K562 (cell line): ENCODE results near the gene KLHL8. TPM values are rescaled to one million over a fixed set of nuclear protein-coding genes. Genes with fewer than 3 reads are reported as not detected.
A peak's percentile ranks its signal among the peaks of the same experiment; 100 is the strongest.

Experiments
- CTCF ChIP-seq, 3 experiments: IDR thresholded peaks in 2 of 3; conservative IDR thresholded peaks in 1 of 3; 2 replicates each; pipeline ENCODE4 v1.5.1; 2011 to 2012; ENCODE audit warnings: low read length in 3 of 3, mild to moderate bottlenecking in 3 of 3, control low read depth in 2 of 3, improper control_type of control experiment in 1 of 3, inconsistent platforms in 1 of 3, low read depth in 1 of 3, mixed read lengths in 1 of 3, moderate library complexity in 1 of 3; ENCODE audit not compliant: insufficient read depth in 2 of 3
- FOXM1 ChIP-seq, 2 experiments: fragments of 450-650 bp in 1 of 2; sonication (generic) in 1 of 2; formaldehyde crosslinking in 1 of 2; IDR thresholded peaks; 2 replicates each; pipeline versions ENCODE4 v1.6.1 to v1.9.0; 2017 to 2022; ENCODE audit warnings: low read depth in 2 of 2, mild to moderate bottlenecking in 2 of 2, missing genetic modification reagents in 1 of 2, moderate library complexity in 1 of 2
- KLF6 ChIP-seq: fragments of 250-450 bp; sonication (Bioruptor Pico); IDR thresholded peaks from 2 replicates; pipeline ENCODE4 v1.4.0; 2020; ENCODE audit warnings: mild to moderate bottlenecking, moderate library complexity, borderline replicate concordance
- NFYB ChIP-seq: IDR thresholded peaks from 2 replicates; pipeline ENCODE4 v1.6.1; 2011; ENCODE audit warnings: mild to moderate bottlenecking, moderate library complexity; ENCODE audit not compliant: insufficient read length; ENCODE audit errors: extremely low read depth
- NR2C1 ChIP-seq, 2 experiments: fragments of 450-650 bp; IDR thresholded peaks; 2 replicates each; pipeline ENCODE4 v1.6.1; 2017; ENCODE audit warnings: mild to moderate bottlenecking in 2 of 2, antibody characterized with exemption in 1 of 2, inconsistent platforms in 1 of 2, missing compliant biosample characterization in 1 of 2, missing genetic modification characterization in 1 of 2
- POLR3A ChIP-seq: IDR thresholded peaks from 2 replicates; pipeline ENCODE4 v1.6.1; 2011; ENCODE audit warnings: borderline replicate concordance, mild to moderate bottlenecking, moderate library complexity; ENCODE audit not compliant: insufficient read length, insufficient read depth; ENCODE audit errors: extremely low read depth
- STAT5A ChIP-seq: IDR thresholded peaks from 2 replicates; pipeline ENCODE4 v1.6.1; 2012; ENCODE audit warnings: low read length, inconsistent platforms, borderline replicate concordance
- TRIM28 ChIP-seq: fragments of 450-650 bp; IDR thresholded peaks from 2 replicates; pipeline ENCODE4 v1.6.1; 2017
- ZBTB40 ChIP-seq, 2 experiments: fragments of 450-650 bp in 1 of 2; sonication (generic) in 1 of 2; formaldehyde crosslinking in 1 of 2; IDR thresholded peaks; 2 replicates each; pipeline versions ENCODE4 v1.7.1 to v1.9.0; 2016 to 2022; ENCODE audit warnings: inconsistent platforms in 1 of 2, mild to moderate bottlenecking in 1 of 2, missing genetic modification reagents in 1 of 2
- polyA plus RNA-seq, 8 experiments: library from polyadenylated mRNA; depleted of rRNA in 4 of 8; stranded (reverse) in 5 of 8; unstranded in 3 of 8; fragments of >200 nt; fragmentation: Nextera tagmentation in 2 of 8; fragmentation: Illumina TruSeq in 1 of 8; extraction: Ambion mirVana in 2 of 8; extraction: Trizol in 1 of 8; gene quantifications; 2 replicates each; pipeline versions ENCODE4 v1.2.1 to v1.2.3, GENCODE V29; 2011 to 2014; ENCODE audit warnings: inconsistent platforms in 1 of 8, missing spikeins in 1 of 8
- total RNA-seq, 7 experiments: library from RNA; depleted of rRNA in 6 of 7; stranded (reverse); fragments of >200 nt in 6 of 7; fragmentation: Illumina TruSeq in 2 of 7; extraction: Trizol in 2 of 7; gene quantifications; 2 replicates each; pipeline versions ENCODE4 v1.2.1 to v1.2.3, GENCODE V29; 2011 to 2021; ENCODE audit warnings: low replicate concordance in 1 of 7
- TF ChIP-seq, protein P1 (sequence below): sonication (generic); formaldehyde crosslinking; IDR thresholded peaks from 2 replicates; pipeline ENCODE4 v1.8.1; 2023; ENCODE audit warnings: mild to moderate bottlenecking, missing genetic modification reagents
- TF ChIP-seq, protein P2 (sequence below): IDR thresholded peaks from 2 replicates; pipeline ENCODE4 v1.6.1; 2011; ENCODE audit not compliant: insufficient read length; ENCODE audit errors: extremely low read depth

KLHL8 gene
- total and polyA plus RNA-seq, 9 of the 15 experiments (the other 6 are each of a cell fraction or from before 2014, with no cell fraction given): 8.7 to 25.3 (median 15.7) TPM

DNA sequence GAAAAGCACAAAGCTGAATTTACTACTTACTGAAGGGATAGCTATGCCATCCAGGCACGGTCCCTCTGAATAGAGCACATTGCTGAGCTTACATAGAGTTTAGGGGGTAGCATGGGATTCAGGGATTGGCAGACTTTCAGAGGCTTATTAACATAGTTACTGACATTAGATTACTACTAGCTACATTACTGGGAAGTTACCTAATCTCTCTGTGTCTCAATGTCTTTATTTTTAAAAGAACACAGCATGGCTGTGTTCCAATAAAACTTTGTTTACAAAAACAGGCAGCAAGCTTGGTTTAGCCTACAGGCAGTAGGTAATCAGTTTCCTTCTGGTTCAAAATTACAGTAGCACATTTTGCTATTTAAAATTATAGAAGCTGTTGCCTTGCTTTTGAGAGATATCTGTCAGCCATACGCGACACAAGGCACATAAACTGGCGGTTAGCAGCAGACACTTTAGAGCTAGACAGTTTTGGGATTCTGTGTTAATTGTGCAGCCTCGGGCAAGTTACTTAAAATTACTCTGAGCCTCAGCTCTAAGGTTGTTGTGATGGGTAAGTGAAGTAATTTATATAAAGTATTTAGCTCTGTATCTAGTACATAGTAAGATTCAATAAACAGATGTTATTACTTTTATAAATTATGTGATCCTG is 6.9 kb downstream of the KLHL8 start (continued):
- no peak for TF ChIP-seq CTCF (IDR thresholded peaks at IDR 0.05 in 2 of 3, conservative IDR thresholded peaks at IDR 0.05 in 1 of 3; ENCODE audit: insufficient read depth in 2 of 3, low read depth in 1 of 3, low read length in 3 of 3)
- no peak for TF ChIP-seq STAT5A
- TF ChIP-seq, protein P1, sequence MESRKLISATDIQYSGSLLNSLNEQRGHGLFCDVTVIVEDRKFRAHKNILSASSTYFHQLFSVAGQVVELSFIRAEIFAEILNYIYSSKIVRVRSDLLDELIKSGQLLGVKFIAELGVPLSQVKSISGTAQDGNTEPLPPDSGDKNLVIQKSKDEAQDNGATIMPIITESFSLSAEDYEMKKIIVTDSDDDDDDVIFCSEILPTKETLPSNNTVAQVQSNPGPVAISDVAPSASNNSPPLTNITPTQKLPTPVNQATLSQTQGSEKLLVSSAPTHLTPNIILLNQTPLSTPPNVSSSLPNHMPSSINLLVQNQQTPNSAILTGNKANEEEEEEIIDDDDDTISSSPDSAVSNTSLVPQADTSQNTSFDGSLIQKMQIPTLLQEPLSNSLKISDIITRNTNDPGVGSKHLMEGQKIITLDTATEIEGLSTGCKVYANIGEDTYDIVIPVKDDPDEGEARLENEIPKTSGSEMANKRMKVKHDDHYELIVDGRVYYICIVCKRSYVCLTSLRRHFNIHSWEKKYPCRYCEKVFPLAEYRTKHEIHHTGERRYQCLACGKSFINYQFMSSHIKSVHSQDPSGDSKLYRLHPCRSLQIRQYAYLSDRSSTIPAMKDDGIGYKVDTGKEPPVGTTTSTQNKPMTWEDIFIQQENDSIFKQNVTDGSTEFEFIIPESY (CRISPR knock-in tag): 0 out of 2 replicates have a peak, but pooled peaks have one; percentile 43
- TF ChIP-seq POLR3A: no peak
- no peak for TF ChIP-seq KLF6 (CRISPR knock-in tag)
- no peak for TF ChIP-seq NFYB
- TF ChIP-seq FOXM1 (IDR thresholded peaks at IDR 0.05; ENCODE audit: low read depth): peak; percentile 54; the same call in 1 of the 2 replicates
- no peak for TF ChIP-seq FOXM1 (CRISPR knock-in tag; IDR thresholded peaks at IDR 0.05; ENCODE audit: low read depth)
- TF ChIP-seq TRIM28: no peak
- TF ChIP-seq ZBTB40 (IDR thresholded peaks at IDR 0.05): peak; percentile 83
- TF ChIP-seq ZBTB40 (CRISPR knock-in tag; IDR thresholded peaks at IDR 0.05): no peak
- TF ChIP-seq, protein P2, sequence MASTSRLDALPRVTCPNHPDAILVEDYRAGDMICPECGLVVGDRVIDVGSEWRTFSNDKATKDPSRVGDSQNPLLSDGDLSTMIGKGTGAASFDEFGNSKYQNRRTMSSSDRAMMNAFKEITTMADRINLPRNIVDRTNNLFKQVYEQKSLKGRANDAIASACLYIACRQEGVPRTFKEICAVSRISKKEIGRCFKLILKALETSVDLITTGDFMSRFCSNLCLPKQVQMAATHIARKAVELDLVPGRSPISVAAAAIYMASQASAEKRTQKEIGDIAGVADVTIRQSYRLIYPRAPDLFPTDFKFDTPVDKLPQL: no peak
- no peak for TF ChIP-seq NR2C1 (IDR thresholded peaks at IDR 0.05)
- no peak for TF ChIP-seq NR2C1 (tag; IDR thresholded peaks at IDR 0.05)
